Activated CD8-positive, alpha-beta T cell treated with anti-CD3 and anti-CD28 coated beads for 36 hours (primary cell): Measurements from ENCODE around the gene HPCAL1. TPM values are rescaled to one million over a fixed set of nuclear protein-coding genes. Genes with fewer than 3 reads are reported as not detected.

ENCODE experiments used
- ATAC-seq: fragments of 200-7000 bp; cut with Tn5 transposase; one replicate; pipeline ENCODE4 v1.10.0; 2021; ENCODE audit warnings: mild to moderate bottlenecking, moderate library complexity
- CTCF ChIA-PET: fragments of 350-600 bp; sonication (Branson Sonifier 250); formaldehyde crosslinking; loops from one replicate; lab custom pipeline; 2021; ENCODE audit warnings: antibody characterized with exemption; lab: Charles Lee
- POLR2A ChIA-PET: fragments of 350-600 bp; sonication (Branson Sonifier 250); formaldehyde crosslinking; loops from one replicate; lab custom pipeline; 2021; ENCODE audit warnings: antibody characterized with exemption; lab: Charles Lee
- DNase-seq: peaks from one replicate; pipeline ENCODE4 v3.0.0-alpha.2; 2020
- H3K27ac Mint-ChIP-seq: one replicate; pipeline ENCODE4 v1.8.0; 2021; ENCODE audit warnings: mild to moderate bottlenecking, mixed read lengths
- H3K27me3 Mint-ChIP-seq: one replicate; pipeline ENCODE4 v1.8.0; 2021; ENCODE audit warnings: mixed read lengths
- H3K36me3 Mint-ChIP-seq: one replicate; pipeline ENCODE4 v1.8.0; 2021; ENCODE audit warnings: low read depth, mixed read lengths
- H3K4me1 Mint-ChIP-seq: one replicate; pipeline ENCODE4 v1.8.0; 2021; ENCODE audit warnings: low read depth, mixed read lengths
- H3K4me3 Mint-ChIP-seq: one replicate; pipeline ENCODE4 v1.8.0; 2021; ENCODE audit warnings: mild to moderate bottlenecking, moderate library complexity, mixed read lengths
- H3K9me3 Mint-ChIP-seq: one replicate; pipeline ENCODE4 v1.8.0; 2021; ENCODE audit warnings: mixed read lengths
- intact Hi-C: fragments of 100-400 bp; cut with micrococcal nuclease; formaldehyde crosslinking; loops from one replicate; pipeline ENCODE4 v1.10.0; 2022
- total RNA-seq, 2 experiments: library from RNA; stranded (reverse); gene quantifications; one replicate each; pipeline ENCODE4 v1.2.3, GENCODE V29; 2021
- TF ChIP-seq, protein P1 (sequence below): fragments of 200-600 bp; IDR thresholded peaks from one replicate; pipeline ENCODE4 v1.8.0; 2022; ENCODE audit warnings: antibody characterized with exemption, mild to moderate bottlenecking

HPCAL1 gene
- total RNA-seq, 2 experiments from 2014 or later = 166 to 170 TPM

DNA sequence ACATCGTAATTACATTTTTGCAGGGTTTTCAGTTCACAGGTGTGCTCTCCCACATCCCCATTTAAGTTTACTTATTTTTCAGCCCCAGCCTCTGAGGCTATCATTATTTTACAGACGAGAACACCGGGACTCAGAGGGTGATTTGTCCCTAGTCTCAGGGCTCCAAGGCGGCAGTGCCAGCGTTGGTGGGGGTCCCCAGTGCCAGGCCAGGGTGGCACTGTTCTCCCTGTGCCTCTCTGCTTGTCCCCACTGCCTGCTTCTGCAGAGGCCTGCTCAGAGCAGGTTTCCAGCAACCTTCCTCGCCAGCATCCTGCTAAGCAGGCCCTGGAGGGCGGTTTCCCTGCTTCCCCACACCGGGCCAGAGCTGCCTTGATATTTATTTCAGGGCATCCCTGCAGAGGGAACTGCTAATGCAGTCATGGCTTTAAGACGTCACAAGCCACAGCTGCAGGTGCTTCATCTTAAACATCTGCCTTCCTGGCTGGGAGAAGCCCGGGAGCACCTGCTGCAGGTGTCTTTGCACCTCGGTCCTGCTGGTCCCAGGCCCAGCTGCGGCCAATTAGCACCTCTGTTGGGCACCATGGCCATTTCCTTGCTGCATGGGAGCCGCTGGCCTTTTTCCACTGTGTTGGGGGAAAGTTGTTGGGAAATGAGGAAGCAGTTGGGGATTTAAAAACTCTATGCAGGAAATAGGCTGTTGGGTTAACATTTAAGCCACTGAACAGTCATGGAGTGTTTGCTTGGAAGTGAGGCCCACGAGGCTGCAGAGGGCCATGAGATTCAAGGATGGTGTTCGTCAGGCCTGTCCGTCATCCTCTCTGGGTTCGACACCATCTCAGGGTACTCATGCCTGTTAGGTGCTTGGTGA, 22.8 kb downstream of the HPCAL1 start:
- TF ChIP-seq, protein P1, sequence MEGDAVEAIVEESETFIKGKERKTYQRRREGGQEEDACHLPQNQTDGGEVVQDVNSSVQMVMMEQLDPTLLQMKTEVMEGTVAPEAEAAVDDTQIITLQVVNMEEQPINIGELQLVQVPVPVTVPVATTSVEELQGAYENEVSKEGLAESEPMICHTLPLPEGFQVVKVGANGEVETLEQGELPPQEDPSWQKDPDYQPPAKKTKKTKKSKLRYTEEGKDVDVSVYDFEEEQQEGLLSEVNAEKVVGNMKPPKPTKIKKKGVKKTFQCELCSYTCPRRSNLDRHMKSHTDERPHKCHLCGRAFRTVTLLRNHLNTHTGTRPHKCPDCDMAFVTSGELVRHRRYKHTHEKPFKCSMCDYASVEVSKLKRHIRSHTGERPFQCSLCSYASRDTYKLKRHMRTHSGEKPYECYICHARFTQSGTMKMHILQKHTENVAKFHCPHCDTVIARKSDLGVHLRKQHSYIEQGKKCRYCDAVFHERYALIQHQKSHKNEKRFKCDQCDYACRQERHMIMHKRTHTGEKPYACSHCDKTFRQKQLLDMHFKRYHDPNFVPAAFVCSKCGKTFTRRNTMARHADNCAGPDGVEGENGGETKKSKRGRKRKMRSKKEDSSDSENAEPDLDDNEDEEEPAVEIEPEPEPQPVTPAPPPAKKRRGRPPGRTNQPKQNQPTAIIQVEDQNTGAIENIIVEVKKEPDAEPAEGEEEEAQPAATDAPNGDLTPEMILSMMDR = no peak
- Mint-ChIP-seq H3K4me3 (no peak overlapping the region), H3K9me3 (peaks cover 10% of the 10 kb centered on the region), H3K27ac (peak overlapping the region; percentile 58), H3K27me3 (no peaks in the 10 kb centered on the region), H3K4me1 (peaks cover 82% of the 10 kb centered on the region), H3K36me3 (peaks cover 37% of the 10 kb centered on the region)
- ChIA-PET CTCF (interaction anchor here (7.2 kb wide), 1 partner anchor 22 kb away, joined by 61 read pairs; the partner anchor contains the start of gene HPCAL1), POLR2A (no interaction called here)
- ATAC-seq (no peak), DNase-seq (no peak)
- intact Hi-C loops = no loop called here

DNA sequence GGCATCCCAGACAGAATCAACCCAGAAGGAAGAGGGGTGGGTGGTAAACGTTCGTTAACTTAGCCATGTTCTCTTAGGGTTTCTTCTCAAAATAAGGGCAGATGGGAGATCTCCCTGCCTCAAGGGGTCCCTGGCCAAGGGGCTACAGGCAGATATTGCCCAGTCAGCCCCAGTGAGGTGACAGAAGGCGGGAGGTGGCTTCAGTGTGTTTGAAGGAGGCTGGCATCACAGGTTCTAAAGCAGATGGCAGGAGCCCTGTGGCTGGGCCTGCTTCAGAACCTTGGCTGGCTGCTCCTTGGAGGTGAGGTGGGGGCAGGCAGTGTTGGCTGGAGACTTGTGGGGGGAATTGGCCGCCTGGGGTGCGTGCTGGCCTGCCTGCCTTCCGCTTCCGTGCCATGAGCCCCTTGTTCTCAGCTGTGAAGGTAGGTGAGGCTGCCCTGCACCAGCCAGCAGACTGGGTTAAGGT, 23.5 kb downstream of the HPCAL1 start:
- POLR2A ChIA-PET = no interaction called here

DNA sequence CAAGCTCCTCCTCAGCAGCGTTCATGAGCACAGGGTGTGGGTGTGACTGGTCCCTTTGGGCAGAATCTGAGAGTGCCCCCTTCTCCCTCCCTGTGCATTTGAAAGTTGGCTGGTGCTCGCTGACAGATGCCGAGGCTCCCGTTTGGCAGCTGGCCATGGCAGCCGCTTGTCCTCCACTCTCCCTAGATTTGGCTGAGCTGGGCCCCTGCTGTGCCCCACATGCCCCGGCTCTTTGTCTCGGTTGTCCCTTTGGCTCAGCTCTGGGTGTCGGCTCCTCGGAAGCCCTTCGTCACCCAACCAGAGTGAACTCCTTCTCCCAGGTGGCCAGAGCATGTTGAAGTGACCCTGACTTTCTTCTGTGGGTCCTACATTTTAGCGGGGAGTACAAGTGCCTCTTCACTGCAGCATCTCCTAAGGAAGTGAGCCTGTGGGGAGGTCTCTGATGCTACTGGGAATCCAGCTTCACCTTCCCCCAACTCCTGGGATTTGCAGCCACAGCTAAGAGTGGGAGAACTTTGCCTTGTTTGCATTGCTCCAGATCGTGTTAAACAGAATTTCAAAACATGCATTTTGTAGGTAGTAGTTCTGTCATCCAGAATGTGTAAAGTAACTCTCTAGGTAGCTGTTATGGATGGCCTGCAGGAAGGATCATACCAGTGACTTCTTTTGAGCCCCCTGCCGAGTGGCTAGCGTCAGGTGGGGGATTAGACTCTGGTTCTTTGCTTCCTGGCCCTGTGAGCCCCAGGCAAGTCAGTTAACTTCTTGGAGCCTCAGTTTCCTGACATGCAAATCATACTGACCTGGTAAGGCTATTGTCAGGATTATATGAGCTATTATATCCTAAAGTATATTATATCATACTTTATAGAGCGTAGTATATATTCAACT, 24.2 kb downstream of the HPCAL1 start:
- TF ChIP-seq, protein P1 = no peak
- peaks cover 32% of the 10 kb centered on the region for H3K36me3 Mint-ChIP-seq
- CTCF ChIA-PET = interaction anchor here (1.1 to 7.2 kb wide), 7 partner anchors 9 to 108 kb away, joined by 3 to 61 read pairs (median 4); partner anchors contain the start of gene HPCAL1
- intact Hi-C loops = no loop called here
- H3K4me1 Mint-ChIP-seq = peaks cover 80% of the 10 kb centered on the region
- peak overlapping the region; percentile 58 for H3K27ac Mint-ChIP-seq
- POLR2A ChIA-PET = interaction anchor here (0.9 to 5.7 kb wide), 3 partner anchors 20 to 56 kb away, joined by 3 to 59 read pairs (median 7); partner anchors contain the start of gene HPCAL1
- no peaks in the 10 kb centered on the region for H3K9me3 Mint-ChIP-seq
- H3K27me3 Mint-ChIP-seq = no peaks in the 10 kb centered on the region
- ATAC-seq (no peak), DNase-seq (no peak)
- H3K4me3 Mint-ChIP-seq = no peak overlapping the region

More for the DNA sequence above, 23.5 kb downstream of the HPCAL1 start:
- DNase-seq (no peak), ATAC-seq (no peak)
- Mint-ChIP-seq H3K27ac (peak overlapping the region; percentile 58), H3K4me1 (peaks cover 78% of the 10 kb centered on the region), H3K9me3 (peaks cover 5% of the 10 kb centered on the region), H3K36me3 (peaks cover 38% of the 10 kb centered on the region), H3K27me3 (no peaks in the 10 kb centered on the region), H3K4me3 (no peak overlapping the region)
- CTCF ChIA-PET = interaction anchor here (1.1 to 7.2 kb wide), 3 partner anchors 23 to 109 kb away, joined by 3 to 61 read pairs (median 15); partner anchors contain the start of gene HPCAL1
- intact Hi-C loops = no loop called here
- TF ChIP-seq, protein P1 = no peak

- Mint-ChIP-seq H3K4me1 (peaks cover 83% of the 10 kb centered on the region), H3K4me3 (peak overlapping the region; percentile 7), H3K27me3 (no peaks in the 10 kb centered on the region), H3K9me3 (no peaks in the 10 kb centered on the region), H3K27ac (peak overlapping the region; percentile 91), H3K36me3 (peaks cover 23% of the 10 kb centered on the region)
- ChIA-PET CTCF (interaction anchor here (0.9 to 7.2 kb wide), 7 partner anchors 10 to 186 kb away, joined by 3 to 61 read pairs (median 4); partner anchors contain the start of gene HPCAL1), POLR2A (interaction anchor here (0.9 to 5.7 kb wide), 5 partner anchors 21 to 205 kb away, joined by 3 to 59 read pairs (median 4); partner anchors contain the start of genes HPCAL1 and RRM2)
- no peak for ATAC-seq
- TF ChIP-seq, protein P1 = no peak
- DNase-seq = peak; percentile 47
- intact Hi-C loops = no loop called here
Observed at GRCh38 chr2:10327896-10328669, 25.4 kb downstream of the HPCAL1 start.
